ENCODE results near the gene OR6A2.
"Not testable (repeated sequence)": the region's sequence is repeated elsewhere in the genome, so short reads cannot be mapped to it uniquely, and the experiment has no call there.

OR6A2 gene

DNA sequence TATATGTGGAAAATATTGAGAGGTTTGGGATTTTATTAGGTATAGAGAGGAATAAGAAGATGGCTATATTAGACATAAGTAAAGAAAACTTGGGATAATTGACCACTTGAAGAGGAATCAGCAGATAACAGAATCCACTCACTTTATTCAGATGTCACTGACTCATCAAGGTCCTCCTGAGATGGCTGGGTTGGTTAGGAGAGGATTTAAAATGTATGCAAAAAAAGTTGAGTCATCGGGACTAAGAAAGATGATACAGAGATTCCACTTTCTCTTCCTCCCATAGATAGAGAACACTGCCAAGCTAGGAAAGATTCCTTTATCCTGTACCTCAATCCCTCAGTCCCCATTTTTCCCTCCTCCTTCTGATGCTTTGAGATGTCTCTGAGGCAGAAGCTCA lies at the start of gene OR6A2:
OR6A2 (minus strand) TSS at position 288 of the 400 bp plus-strand sequence. CDS start 3,981 bp downstream, outside the sequence.
- no peak for DNase-seq

DNA sequence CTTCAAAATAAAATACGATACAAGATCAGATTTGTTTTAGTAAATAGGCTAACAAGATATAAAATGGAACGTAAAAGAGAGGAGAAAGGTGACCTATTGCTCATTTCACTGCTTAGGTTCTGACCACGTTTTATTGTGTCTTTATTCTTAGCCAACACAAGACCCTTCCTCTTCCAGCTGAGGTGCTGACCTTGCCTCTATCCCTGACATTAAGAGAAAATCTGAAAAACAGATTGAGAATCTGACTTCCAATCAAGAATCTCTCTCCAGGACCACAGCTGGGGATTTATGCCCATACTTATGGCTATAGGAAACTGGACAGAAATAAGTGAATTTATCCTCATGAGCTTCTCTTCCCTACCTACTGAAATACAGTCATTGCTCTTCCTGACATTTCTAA lies 45.9 kb upstream of the OR6A2 start, which contains the start of gene OR10A5:
OR10A5 (plus strand) TSS at position 301 of the 400 bp plus-strand sequence; CDS start at position 301, 0 bp downstream.
- no peak for DNase-seq

DNA sequence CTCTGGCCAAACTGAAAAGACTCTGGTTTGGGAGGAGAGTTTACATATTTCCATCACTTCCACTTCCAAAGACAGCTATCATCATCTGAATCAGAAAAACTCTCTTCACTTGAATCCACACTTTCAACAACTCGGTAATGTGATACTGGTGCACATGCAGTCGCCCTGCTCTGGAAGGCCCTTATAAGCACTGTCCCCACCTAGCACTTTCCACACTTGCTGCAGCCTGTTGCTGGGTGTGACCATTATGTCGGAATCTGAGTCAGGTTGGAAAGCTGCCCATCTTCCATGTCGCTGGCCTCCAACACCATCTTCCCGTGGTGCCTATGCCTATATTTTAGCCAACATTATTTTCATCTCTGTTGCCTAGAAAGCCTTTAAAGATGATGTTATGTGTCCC lies 44.9 kb upstream of the OR6A2 start:
- no peak for DNase-seq

DNA sequence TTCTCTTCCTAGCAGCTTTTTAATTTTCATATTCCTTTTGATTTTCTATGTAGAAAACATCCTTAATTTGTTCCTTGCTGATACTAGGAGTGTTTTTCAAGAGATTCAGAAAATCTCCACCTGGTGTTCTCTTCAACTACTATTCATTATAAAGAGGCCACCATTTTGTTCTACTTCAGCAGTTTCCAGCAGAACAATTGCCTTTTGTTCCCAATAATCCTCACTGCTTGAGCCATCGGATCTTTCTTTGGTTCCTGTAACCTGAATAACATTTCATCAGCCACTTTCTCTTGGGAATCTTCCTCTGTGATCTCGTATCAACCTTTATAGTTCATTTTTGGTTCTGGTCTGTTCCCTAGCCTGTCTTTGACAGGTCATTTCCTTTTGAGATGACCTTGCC lies 44.2 kb upstream of the OR6A2 start:
- DNase-seq: no peak

DNA sequence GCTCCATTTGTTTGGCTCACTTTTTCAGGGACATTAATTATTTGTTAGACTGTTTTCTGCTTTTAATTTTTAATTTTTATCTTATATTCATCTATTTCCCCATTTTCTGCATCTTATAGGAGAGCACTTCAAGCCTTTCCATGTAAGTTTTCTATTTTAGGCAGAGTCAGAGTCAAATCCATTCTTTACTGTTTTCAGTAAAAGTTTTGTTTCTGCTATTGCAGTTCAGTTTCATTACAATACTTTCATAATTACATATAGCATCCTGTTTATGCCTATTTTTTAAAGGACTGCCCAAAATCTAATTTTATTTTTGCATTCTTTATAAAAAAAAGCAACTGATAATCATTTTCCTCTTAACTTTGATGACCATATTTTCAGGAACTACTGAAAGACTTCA lies 42.2 kb upstream of the OR6A2 start:
- DNase-seq: no peak

DNA sequence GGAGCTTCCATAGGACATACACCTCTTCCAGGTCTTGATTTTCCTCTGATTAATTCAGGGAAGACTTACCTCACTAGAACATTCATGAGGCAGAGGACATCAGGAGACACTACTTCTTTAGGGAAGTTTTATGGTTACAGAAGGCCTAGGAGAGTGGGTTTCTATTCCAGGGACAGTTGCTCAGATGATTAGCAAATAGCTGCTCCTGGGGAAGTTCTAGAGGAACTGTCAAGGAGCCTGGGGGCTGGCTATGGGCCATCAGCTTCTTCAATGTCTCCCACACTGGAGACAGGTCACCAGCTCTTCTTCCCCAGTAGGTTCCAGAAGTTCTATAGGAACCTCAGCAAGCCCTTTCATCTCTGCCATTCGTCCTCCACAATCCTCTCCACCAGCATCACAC lies 34.5 kb upstream of the OR6A2 start:
- no peak for DNase-seq

DNA sequence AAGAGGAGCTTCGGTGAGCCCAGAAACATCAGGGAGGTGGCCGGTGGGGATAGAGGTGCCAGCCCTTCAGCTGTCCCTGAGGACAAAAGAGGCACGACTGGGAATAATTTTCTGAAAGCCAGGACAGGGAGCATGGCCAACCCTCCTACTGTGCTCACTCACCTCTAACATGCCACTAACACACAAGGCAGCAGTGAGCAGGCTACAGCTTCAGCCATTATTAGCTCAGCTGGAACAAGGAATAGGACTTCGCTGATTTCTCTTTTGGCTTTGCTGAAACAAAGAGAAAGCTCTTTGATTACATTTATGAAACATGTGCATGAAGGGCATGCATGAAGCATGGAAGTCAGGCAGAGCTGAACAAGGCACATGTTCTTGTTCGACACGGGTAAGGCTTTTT lies 33.9 kb upstream of the OR6A2 start:
- DNase-seq: no peak

DNA sequence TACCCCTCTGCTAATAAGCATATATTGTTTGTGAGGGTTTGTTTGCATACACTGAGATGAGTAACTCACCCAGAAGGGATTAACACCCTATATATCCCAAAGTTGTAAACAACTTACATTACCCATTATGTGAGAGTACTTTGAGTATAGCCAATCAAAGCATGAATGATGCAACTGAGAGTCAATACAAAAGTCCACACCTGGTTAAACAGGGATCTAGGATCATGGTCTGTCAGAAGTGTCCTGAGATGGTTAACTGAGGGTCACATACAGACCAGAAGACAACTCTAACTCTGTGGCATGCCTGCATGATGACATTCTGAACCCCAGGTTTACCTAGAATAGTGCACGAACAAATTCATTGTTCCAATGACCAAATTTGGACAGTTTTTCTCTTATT lies 28.6 kb upstream of the OR6A2 start:
- no peak for DNase-seq

DNA sequence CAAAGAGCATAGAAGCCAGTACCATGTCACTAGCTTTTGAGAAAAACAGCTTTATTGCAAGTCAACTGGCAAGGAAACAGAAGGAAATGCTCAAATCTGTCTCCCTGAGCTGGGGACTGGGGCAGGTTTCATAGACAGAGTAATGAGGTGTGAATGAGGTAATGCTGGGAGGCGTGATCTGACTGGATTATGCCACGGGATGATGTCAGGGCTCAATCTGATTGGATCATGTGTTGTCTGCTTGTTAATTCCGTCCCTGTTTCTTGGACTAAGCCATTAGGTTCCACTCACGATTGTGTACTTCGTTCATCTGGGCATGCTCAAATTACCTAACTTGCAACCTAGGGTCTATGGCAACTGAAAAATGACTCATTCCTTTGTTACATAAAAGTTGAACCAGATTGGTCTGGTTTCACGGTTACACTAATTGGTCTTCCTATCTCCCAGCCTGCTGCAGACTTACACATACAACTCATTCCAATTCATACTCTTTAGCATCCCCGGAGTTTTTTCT lies 25.8 kb upstream of the OR6A2 start:
- DNase-seq: no peak

DNA sequence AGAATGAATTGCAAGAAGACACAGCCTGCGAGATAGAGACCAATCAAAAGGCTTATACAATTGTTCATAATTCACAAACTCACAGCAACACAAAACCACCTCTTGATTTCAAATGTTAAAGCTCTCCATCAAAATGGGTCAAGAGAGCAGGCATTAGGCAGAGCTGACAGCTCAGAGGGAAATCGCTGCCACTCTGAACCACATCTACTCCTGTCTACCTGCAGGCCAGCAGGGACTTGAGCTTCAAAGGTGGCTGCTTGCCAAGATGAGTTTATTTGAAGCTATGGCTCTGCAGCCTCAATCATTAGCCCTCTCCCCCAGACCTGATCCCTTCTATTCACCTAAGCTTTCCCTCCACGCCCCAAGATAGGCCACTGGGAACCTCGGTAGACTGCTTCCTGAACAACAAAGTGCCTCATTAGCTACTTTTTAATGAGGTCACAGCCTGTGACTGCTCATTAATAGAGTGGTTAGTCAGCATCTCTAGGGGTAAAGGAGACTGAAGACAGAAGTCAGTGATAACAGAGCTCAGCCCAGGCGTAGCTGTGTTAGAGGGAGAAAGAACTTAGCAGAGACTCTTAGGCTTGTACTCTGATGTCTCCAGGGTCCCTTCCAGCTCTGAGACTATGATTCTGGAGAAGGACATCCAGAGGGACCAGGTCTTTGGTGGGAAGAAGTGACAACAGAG lies 24.8 kb upstream of the OR6A2 start:
- DNase-seq: no peak

DNA sequence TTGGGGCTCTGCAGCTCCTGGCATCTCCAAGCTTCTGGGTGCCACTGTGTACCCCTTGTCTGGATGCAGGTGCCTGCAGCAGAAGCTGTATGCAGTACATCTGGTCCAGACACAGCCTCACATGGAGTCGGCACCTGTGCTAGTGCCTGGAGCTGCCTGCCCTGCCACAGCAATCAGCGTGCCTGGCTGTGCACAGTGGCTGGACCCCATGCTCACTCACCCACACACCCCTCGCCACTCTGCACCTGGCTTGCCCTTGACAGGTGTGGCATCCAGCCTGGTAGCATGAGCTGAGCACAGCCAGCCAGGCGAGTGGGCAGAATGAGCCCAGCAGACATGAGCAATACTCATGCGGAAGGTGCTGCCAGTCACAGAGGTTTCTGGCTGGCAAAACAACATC lies 19.5 kb upstream of the OR6A2 start:
- DNase-seq: no peak

DNA sequence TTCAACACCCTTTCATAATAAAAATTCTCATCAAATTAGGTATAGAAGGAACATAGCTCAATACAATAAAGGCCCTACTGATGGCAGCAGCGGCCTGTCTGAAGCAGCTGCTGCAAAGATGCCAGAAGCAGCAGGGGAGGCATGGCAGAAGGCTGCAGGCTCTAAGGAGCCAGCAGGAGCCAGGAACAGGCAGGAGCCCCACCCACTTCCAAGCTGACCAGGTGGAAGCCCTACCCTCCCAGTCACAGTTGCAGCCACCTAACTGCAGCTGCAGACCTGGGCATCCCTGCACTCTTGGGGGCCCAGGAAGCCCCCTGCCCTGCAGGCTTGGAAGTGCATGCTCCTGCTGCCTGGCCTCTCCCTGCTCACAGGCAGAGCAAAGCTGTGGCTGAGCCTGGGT lies 18.2 kb upstream of the OR6A2 start:
- DNase-seq: no peak

DNA sequence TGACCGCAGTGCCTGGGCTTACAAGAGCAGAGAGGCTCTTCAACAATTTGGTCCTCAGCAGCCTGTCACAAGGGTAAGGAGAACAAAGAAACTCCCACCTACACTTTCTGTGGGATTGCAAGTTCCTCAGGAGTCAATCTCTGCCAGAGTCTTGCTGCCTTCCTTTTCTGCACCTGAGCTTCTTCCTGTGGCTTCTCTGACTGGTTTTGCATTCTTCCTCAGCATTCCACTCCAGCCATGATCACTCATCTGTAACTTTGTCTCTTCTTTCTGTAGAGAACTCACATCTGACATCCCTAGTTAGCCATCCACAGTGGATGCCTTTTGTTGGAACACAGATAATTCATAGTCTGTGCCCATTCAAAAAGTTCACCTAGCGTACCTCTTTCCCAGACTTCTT lies 14.2 kb upstream of the OR6A2 start:
- DNase-seq: no peak

DNA sequence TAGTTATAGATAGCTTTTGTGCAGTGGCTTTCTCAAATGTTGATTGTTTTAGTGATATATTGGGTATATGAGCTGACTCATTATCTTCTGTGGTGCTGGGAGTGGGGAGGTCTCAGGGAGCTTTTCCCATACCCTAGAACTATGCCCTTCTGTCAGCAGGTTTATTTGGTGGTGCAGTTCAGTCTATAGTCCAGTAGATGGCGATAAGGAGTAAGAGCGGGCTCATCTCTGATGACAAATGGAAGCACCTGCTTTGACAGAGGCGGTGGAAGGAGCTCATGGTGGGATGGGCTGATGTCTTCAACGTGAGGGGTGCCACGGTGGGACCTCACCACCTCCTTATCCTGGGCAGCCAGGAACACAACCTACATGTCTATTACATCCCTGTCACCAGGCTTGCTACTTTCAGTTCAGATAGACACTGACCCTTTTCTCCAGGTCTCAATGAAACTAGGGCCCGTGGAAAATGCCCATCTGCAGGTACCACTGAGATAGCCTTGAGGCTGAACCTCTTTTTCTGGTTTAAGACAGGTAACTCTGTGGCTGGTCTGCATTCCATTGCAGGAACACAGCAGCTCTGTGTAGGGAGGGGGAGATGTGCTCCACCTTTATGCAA lies 13.0 kb upstream of the OR6A2 start:
- DNase-seq: no peak

DNA sequence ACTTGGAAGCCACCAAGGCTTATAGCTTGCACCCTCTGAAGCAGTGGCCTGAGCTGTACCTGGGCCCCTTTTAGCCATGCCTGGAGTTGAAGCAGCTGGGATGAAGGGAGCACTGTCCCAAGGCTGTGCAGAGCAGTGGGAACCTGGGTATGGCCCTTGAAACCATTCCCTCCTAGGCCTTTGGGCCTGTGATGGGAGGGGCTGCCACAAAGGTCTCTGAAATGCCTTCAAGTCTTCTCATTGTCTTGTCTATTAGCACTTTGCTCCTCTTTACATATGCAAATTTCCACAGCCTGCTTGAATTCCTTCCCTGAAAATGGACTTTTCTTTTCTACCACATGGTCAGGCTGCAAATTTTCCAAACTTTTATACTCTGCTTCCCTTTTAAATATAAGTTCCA lies 1.6 kb upstream of the OR6A2 start:
- not testable (repeated sequence) for DNase-seq

DNA sequence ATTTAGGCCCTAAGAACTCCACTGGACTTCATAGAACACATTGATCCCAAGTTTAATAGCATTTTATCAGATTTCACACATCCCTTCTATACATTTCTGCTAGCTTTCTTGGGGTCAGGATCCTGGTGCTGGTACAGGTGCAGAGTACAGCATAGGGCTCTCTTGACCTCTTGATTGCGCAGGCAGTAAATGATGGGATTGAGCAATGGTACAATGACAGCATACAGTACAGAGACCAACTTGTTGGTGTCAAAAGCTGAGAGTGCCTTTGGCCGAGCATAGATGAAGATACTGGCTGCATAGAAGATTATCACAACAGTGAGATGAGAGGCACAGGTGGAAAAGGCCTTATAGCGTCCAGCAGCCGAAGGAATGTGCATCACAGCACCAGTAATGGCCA lies 4.8 kb downstream of the OR6A2 start:
- DNase-seq: no peak

DNA sequence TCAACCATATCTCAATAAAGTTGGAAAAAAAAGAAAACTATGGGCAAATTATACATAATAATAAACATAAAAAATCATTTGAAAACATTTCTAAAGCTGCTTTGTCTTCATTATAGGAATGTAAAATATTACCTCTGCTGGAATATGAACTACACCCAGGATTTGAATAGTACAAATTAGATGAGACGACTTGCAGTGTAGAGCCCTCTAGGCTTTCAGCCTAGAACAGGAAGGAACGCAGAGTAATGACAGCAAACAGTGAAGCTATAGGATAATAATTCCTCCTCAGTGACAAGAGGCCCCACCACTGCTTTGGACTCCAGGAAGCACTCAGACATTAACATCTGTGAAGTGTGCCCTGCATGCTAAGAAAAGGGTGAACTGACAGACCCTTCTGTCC lies 8.9 kb downstream of the OR6A2 start:
- DNase-seq: no peak

DNA sequence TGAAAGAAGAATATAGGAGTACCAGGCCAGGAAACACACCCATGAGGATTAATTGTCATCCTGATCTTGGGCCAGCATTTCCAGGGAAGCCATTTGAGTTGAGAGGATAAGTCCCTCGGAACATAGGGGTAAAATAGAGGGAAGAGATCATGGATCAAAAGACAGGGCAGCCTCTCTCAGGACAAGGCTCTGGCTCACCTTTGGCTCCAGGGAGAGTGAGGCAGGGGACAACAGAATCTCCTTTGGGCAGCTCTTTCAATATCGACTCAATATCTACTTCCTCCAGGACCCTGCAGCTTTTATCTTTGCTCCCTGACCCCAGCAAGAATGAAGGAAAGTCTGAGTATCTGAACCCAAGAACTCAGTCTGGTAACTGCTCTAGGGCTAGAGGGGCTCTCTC lies 16.8 kb downstream of the OR6A2 start, which contains the start of gene OR2AG1:
OR2AG1 (plus strand) TSS at position 301 of the 400 bp plus-strand sequence. CDS start 2,018 bp downstream, outside the sequence.
- no peak for DNase-seq

DNA sequence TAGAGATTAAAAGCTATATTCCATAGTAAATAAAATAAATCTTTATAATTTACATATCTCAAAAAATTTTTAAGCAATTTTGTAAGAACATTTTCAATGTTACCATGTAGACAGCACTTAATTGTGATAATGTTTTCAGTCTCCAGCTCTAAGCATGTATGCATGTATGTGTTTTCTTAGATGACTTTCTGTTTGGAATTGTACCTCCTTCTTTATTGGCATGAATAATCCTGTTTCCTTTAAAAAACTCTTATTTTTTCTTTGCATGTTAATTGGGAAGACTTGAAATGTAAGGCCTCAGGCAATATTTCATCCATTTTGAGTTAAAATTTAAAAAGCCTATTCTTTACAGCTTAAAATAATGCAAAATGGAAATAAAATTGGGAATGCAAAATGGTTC lies 18.7 kb downstream of the OR6A2 start:
- DNase-seq: no peak

DNA sequence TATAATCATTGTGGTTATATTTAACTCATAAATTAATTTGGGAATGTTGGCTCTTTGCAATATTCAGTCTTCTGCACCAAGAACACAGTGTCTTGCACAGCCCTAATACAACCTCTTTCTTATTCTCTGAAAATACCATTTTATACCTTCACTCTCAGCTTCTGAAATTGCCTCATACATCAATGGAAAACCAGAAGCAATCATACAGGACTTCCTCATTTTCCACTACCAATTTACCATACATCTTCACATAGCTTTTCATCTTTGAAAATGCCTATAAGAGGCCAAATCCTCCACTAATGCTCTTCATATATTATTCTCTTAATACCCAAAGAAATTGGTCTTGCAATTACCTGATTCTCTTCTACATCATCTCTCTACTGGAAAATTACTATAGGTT lies 21.0 kb downstream of the OR6A2 start:
- no peak for DNase-seq

DNA sequence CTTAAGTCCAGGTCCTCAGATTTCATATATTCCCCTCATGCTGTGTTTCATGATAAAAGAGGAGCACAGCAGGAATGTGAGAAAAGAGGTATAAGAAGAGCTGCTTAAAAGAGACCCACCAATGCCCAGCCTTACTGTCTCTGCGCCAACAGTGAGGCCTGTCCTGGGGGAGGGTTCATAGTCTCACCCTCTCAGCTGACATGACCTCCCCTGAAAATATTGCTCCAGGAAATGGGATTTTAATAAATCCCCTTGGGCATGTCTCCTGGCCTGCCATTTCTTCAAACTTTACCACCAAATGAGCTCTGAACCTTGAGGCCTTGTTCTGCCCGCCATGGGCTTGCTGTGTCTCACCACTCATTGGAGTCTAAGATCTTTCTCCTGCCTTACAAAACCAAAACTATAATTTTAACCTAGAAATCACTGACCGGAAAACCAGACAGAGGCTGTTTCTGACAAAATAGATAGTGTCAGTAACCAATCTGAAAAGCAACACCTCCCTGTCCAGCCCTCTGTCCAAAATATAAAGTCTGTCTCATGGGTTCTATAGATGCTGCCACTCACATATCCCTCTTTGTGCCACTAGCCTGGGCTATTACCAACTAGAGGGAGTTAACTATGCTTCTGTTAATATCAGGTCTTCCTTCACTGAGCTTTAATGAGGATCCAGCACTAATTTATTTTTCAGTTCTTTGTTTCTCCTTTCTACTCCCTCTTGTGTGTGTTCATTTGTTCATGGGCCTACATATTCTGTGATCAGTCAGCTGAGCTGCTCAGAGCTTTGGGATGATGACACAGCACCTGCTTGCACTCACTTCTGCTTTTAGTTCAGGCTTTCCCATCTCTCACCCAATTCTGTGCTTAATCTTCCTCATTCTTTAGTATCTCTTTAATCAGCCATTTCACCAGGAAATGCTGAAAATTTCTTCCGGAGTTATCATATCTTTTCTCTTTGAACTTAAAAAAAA lies 27.3 kb downstream of the OR6A2 start, which contains the start of gene OR2AG2:
OR2AG2 (minus strand) TSS at position 51 of the 968 bp plus-strand sequence. CDS start 3,019 bp downstream, outside the sequence.
- no peak for DNase-seq

DNA sequence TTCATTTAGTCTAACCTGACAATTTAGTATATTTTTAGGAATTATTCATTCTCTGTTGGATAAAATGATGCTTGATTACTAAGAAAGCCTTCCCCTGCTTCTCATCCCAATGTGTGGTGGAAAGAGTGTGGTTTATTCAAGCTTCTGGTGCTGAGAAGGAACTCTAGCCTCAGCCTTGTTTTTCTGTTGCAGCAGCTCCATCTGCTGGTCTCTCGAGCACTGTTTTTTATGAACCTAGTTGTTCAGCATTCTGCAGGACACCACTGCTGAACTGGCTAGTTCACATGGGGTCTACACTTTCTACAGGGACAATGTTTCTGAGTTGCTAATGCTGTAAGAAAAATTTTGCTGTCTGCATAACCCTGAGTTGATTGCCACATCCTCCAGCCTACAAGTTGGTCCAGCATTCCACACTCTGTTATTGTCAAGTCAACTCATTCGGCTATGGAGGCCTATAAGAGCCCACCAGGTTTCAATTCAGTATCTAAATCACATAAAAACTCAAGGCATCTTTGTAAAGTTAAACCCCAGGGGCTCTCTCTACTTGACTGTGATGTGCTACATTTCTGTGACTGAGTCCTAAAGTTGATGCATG lies 42.0 kb downstream of the OR6A2 start:
- DNase-seq: no peak

DNA sequence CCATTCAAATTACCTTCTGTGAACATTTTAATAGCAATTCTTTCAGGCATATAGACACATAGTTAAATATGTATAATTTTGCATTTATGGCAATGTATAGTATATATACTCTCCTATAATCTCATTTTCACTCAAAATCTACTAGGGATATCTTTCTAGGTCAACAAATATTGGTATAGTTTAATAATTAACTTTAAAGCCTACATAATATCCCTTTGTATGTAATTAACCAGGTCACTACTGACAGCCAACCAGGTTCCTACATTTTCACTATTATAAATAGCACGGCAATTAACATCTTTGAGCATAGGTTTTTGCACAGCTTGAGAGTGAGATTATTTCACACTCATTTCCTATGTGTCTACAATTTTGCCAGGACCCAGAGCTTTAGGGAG lies 43.5 kb downstream of the OR6A2 start:
- DNase-seq: no peak
